DOHH2 (cell line): ENCODE measurements around the gene NUP210.

Experiments
- H3F3A ChIP-seq: fragments of 200-600 bp; sonication (generic), shearing (Covaris generic); 2 replicates; pipeline ENCODE4 v1.6.0; 2016; ENCODE audit warnings: antibody characterized with exemption, mild to moderate bottlenecking; ENCODE audit not compliant: control insufficient read depth, insufficient read depth
- H3K27ac ChIP-seq: fragments of 200-600 bp; sonication (generic); 2 replicates; pipeline ENCODE4 v1.5.1; 2014; ENCODE audit warnings: low read depth, mild to moderate bottlenecking, low read length, moderate library complexity
- H3K27me3 ChIP-seq: fragments of 200-600 bp; sonication (generic); 2 replicates; pipeline ENCODE4 v1.6.1; 2014; ENCODE audit warnings: mild to moderate bottlenecking, low read length, mixed read lengths; ENCODE audit not compliant: control insufficient read depth
- H3K36me3 ChIP-seq: fragments of 200-600 bp; sonication (generic); 2 replicates; pipeline ENCODE4 v1.6.1; 2014; ENCODE audit warnings: mild to moderate bottlenecking, low read length, moderate library complexity, mixed read lengths; ENCODE audit not compliant: control insufficient read depth
- H3K4me1 ChIP-seq: fragments of 200-600 bp; sonication (generic); 2 replicates; pipeline ENCODE4 v1.6.1; 2014; ENCODE audit warnings: mild to moderate bottlenecking, low read length, mixed read lengths; ENCODE audit not compliant: control insufficient read depth
- H3K4me2 ChIP-seq: fragments of 200-600 bp; sonication (generic); 2 replicates; pipeline ENCODE4 v1.6.0; 2014; ENCODE audit warnings: mild to moderate bottlenecking, low read length, moderate library complexity
- H3K4me3 ChIP-seq: fragments of 200-600 bp; sonication (generic); 2 replicates; pipeline ENCODE4 v1.5.1; 2014; ENCODE audit warnings: mild to moderate bottlenecking, low read length, mixed read lengths
- H3K79me2 ChIP-seq: fragments of 200-600 bp; sonication (generic); 2 replicates; pipeline ENCODE4 v1.6.1; 2014; ENCODE audit warnings: mild to moderate bottlenecking, low read length, mixed read lengths; ENCODE audit not compliant: control insufficient read depth
- H3K9me2 ChIP-seq: fragments of 200-600 bp; sonication (generic); replicated peaks from 2 replicates; pipeline ENCODE4 v1.6.1; 2014; ENCODE audit warnings: mild to moderate bottlenecking, low read length, mixed read lengths; ENCODE audit not compliant: control insufficient read depth
- H3K9me3 ChIP-seq: fragments of 200-600 bp; sonication (generic); 2 replicates; pipeline ENCODE4 v1.6.1; 2014; ENCODE audit warnings: antibody characterized with exemption, low read length, mixed read lengths; ENCODE audit not compliant: control insufficient read depth, insufficient read depth
- H4K20me1 ChIP-seq: fragments of 200-600 bp; sonication (generic); 2 replicates; pipeline ENCODE4 v1.6.0; 2014; ENCODE audit warnings: low read depth, mild to moderate bottlenecking, antibody characterized with exemption, low read length, moderate library complexity; ENCODE audit not compliant: control insufficient read depth, insufficient read depth
- CTCF ChIP-seq: fragments of 200-600 bp; sonication (generic); IDR thresholded peaks from one replicate; pipeline ENCODE4 v1.5.1; 2014; ENCODE audit warnings: antibody characterized with exemption, mild to moderate bottlenecking, low read depth, low read length; ENCODE audit not compliant: poor library complexity, severe bottlenecking
- EZH2phosphoT487 ChIP-seq: fragments of 200-600 bp; sonication (generic); IDR thresholded peaks from 2 replicates; pipeline ENCODE4 v1.6.1; 2017; ENCODE audit warnings: borderline replicate concordance, mild to moderate bottlenecking, antibody characterized with exemption, low read length, moderate library complexity, mixed read lengths

Gene NUP210

GRCh38 chr3:13266651-13267362 is 153.3 kb downstream of the NUP210 start:
- Histone ChIP-seq H3K9me2 (no peaks in the 10 kb centered on the region), H3K79me2 (no peaks in the 10 kb centered on the region), H4K20me1 (no peaks in the 10 kb centered on the region), H3K4me3 (no peak overlapping the region), H3K27me3 (peaks cover 10% of the 10 kb centered on the region; the same call in 1 of the 2 replicates), H3K4me1 (peaks cover 12% of the 10 kb centered on the region), H3F3A (no peaks in the 10 kb centered on the region), H3K4me2 (no peak overlapping the region), H3K27ac (no peak overlapping the region), H3K36me3 (no peaks in the 10 kb centered on the region), H3K9me3 (no peaks in the 10 kb centered on the region)
- no peak for TF ChIP-seq CTCF
- no peak for TF ChIP-seq EZH2phosphoT487
